HS-27A (cell line): Measurements from ENCODE around the gene ZNF639.
A peak's percentile ranks its signal among the peaks of the same experiment; 100 is the strongest.

Source experiments
- DNase-seq: peaks from one replicate; pipeline ENCODE4 v3.0.0-alpha.2; 2012; ENCODE audit warnings: low read depth, missing footprints

ZNF639 gene

GRCh38 chr3:179318876-179319275 lies 4.0 kb upstream of the ZNF639 start:
- DNase-seq = no peak

GRCh38 chr3:179321668-179322285 lies 1.1 kb upstream of the ZNF639 start:
- DNase-seq = no peak

- DNase-seq = no peak
Observed at GRCh38 chr3:179323197-179324110, 623 bp downstream of the ZNF639 start.

- no peak for DNase-seq
Observed at GRCh38 chr3:179324270-179324754, 1.5 kb downstream of the ZNF639 start.

- no peak for DNase-seq
Observed at GRCh38 chr3:179330438-179330837, 7.6 kb downstream of the ZNF639 start.

- DNase-seq = no peak
Observed at GRCh38 chr3:179332240-179332639, 9.4 kb downstream of the ZNF639 start.

- DNase-seq = no peak
Observed at GRCh38 chr3:179333084-179333483, 10.3 kb downstream of the ZNF639 start.

- DNase-seq = no peak
Observed at GRCh38 chr3:179336345-179336929, 13.6 kb downstream of the ZNF639 start.

GRCh38 chr3:179347345-179348194 lies 24.7 kb downstream of the ZNF639 start, which contains the start of gene MFN1:
Gene MFN1, plus strand, starts transcription at chr3:179347709. Its CDS starts 1,143 bp downstream, at chr3:179348852.
- peak; percentile 83 for DNase-seq

GRCh38 chr3:179348325-179349013 lies 25.6 kb downstream of the ZNF639 start:
- DNase-seq = no peak

GRCh38 chr3:179355996-179356395 lies 33.2 kb downstream of the ZNF639 start:
- DNase-seq = no peak

- no peak for DNase-seq
Observed at GRCh38 chr3:179363332-179363731, 40.5 kb downstream of the ZNF639 start.

- no peak for DNase-seq
Observed at GRCh38 chr3:179369621-179370020, 46.8 kb downstream of the ZNF639 start.

GRCh38 chr3:179373938-179374337 lies 51.1 kb downstream of the ZNF639 start:
- no peak for DNase-seq

GRCh38 chr3:179375091-179375999 lies 52.5 kb downstream of the ZNF639 start:
- DNase-seq = no peak

GRCh38 chr3:179376474-179376873 lies 53.6 kb downstream of the ZNF639 start:
- no peak for DNase-seq
